Astrocyte (in vitro differentiated cells and primary cell): ENCODE data around the gene PCDHB10. TPM values are rescaled to one million over a fixed set of nuclear protein-coding genes. Genes with fewer than 3 reads are reported as not detected.
"Not testable (repeated sequence)": the region's sequence is repeated elsewhere in the genome, so short reads cannot be mapped to it uniquely, and the experiment has no call there.

Experiments used
- DNase-seq: peaks from one replicate; pipeline ENCODE4 v3.0.0-alpha.2; 2010; ENCODE audit warnings: low read depth
- FAIRE-seq: peaks from 2 replicates; lab custom pipeline; 2011; peaks lifted over from hg19 to GRCh38; lab: Jason Lieb, UNC
- H2AFZ ChIP-seq: 2 replicates; pipeline ENCODE4 v1.6.0; 2012; ENCODE audit warnings: low read depth, low read length, inconsistent platforms
- H3K27ac ChIP-seq: 2 replicates; pipeline ENCODE4 v1.5.1; 2011; ENCODE audit warnings: low read depth, low read length, inconsistent platforms
- H3K27me3 ChIP-seq: 2 replicates; pipeline ENCODE4 v1.6.0; 2011; ENCODE audit warnings: low read length, inconsistent platforms; ENCODE audit not compliant: insufficient read depth
- H3K36me3 ChIP-seq: 2 replicates; pipeline ENCODE4 v1.5.1; 2011; ENCODE audit warnings: low read length, inconsistent platforms; ENCODE audit not compliant: insufficient read depth
- H3K4me1 ChIP-seq: 2 replicates; pipeline ENCODE4 v1.5.1; 2011; ENCODE audit warnings: low read length, inconsistent platforms; ENCODE audit not compliant: insufficient read depth
- H3K4me2 ChIP-seq: 2 replicates; pipeline ENCODE4 v1.6.0; 2012; ENCODE audit warnings: low read length, inconsistent platforms
- H3K4me3 ChIP-seq: 2 replicates; pipeline ENCODE4 v1.5.1; 2011; ENCODE audit warnings: low read depth, mild to moderate bottlenecking, low read length, inconsistent platforms; ENCODE audit not compliant: insufficient read depth
- H3K79me2 ChIP-seq: 2 replicates; pipeline ENCODE4 v1.6.0; 2012; ENCODE audit warnings: mild to moderate bottlenecking, low read length, inconsistent platforms; ENCODE audit not compliant: insufficient read depth
- H3K9ac ChIP-seq: 2 replicates; pipeline ENCODE4 v1.6.0; 2012; ENCODE audit warnings: mild to moderate bottlenecking, low read length, inconsistent platforms
- H3K9me3 ChIP-seq: 2 replicates; pipeline ENCODE4 v1.5.1; 2012; ENCODE audit warnings: low read depth, mild to moderate bottlenecking, low read length, inconsistent platforms; ENCODE audit not compliant: insufficient read depth
- H4K20me1 ChIP-seq: 2 replicates; pipeline ENCODE4 v1.6.0; 2012; ENCODE audit warnings: low read length, inconsistent platforms; ENCODE audit not compliant: insufficient read depth
- H3K27ac Mint-ChIP-seq: one replicate; pipeline ENCODE4 v1.8.0; 2021; ENCODE audit warnings: mild to moderate bottlenecking, mixed read lengths; ENCODE audit not compliant: unreplicated experiment
- H3K27me3 Mint-ChIP-seq: one replicate; pipeline ENCODE4 v1.8.0; 2021; ENCODE audit warnings: low read depth, mixed read lengths; ENCODE audit not compliant: unreplicated experiment
- H3K36me3 Mint-ChIP-seq: one replicate; pipeline ENCODE4 v1.8.0; 2021; ENCODE audit warnings: low read depth, mixed read lengths; ENCODE audit not compliant: unreplicated experiment
- H3K4me1 Mint-ChIP-seq: one replicate; pipeline ENCODE4 v1.8.0; 2021; ENCODE audit warnings: low read depth, mixed read lengths; ENCODE audit not compliant: unreplicated experiment
- H3K4me3 Mint-ChIP-seq: one replicate; pipeline ENCODE4 v1.8.0; 2021; ENCODE audit warnings: mild to moderate bottlenecking, moderate library complexity, mixed read lengths; ENCODE audit not compliant: unreplicated experiment
- H3K9me3 Mint-ChIP-seq: one replicate; pipeline ENCODE4 v1.8.0; 2021; ENCODE audit warnings: mild to moderate bottlenecking, mixed read lengths; ENCODE audit not compliant: unreplicated experiment
- CTCF ChIP-seq: IDR thresholded peaks from 2 replicates; pipeline ENCODE4 v1.5.1; 2011; ENCODE audit warnings: low read depth, mild to moderate bottlenecking, inconsistent platforms, low read length, moderate library complexity; ENCODE audit not compliant: insufficient read depth
- EZH2 ChIP-seq: IDR thresholded peaks from 2 replicates; pipeline ENCODE4 v1.6.1; 2012; ENCODE audit warnings: mild to moderate bottlenecking, low read length, inconsistent platforms; ENCODE audit not compliant: insufficient read depth
- total RNA-seq: library from RNA; stranded (reverse); gene quantifications from 2 replicates; pipeline ENCODE4 v1.2.1, GENCODE V29; 2021

PCDHB10 gene
- total RNA-seq, 1 donor from 2014 or later: 6.4 TPM

- H3K27me3 Mint-ChIP-seq: no peaks in the 10 kb centered on the region
- no peaks in the 10 kb centered on the region for H4K20me1 ChIP-seq
- peaks cover 9% of the 10 kb centered on the region for H3K9me3 ChIP-seq
- no peaks in the 10 kb centered on the region for H3K27me3 ChIP-seq
- no peaks in the 10 kb centered on the region for H3K4me1 Mint-ChIP-seq
- no peaks in the 10 kb centered on the region for H3K36me3 ChIP-seq
- no peak overlapping the region for H3K9ac ChIP-seq
- no peak for TF ChIP-seq EZH2
- no peak for TF ChIP-seq CTCF
- H3K4me1 ChIP-seq: no peaks in the 10 kb centered on the region
- H3K27ac Mint-ChIP-seq: no peak overlapping the region
- DNase-seq (no peak), FAIRE-seq (no peak)
- H3K36me3 Mint-ChIP-seq: peaks cover 13% of the 10 kb centered on the region
- H3K4me2 ChIP-seq: no peak overlapping the region
- peaks cover 35% of the 10 kb centered on the region for H3K9me3 Mint-ChIP-seq
- H3K79me2 ChIP-seq: no peaks in the 10 kb centered on the region
- H2AFZ ChIP-seq: no peak overlapping the region
- H3K4me3 Mint-ChIP-seq: no peak overlapping the region
- H3K4me3 ChIP-seq: no peak overlapping the region
- H3K27ac ChIP-seq: no peak overlapping the region
These were observed 4.2 kb downstream of the PCDHB10 start for GRCh38 chr5:141196363-141196762.

- DNase-seq (no peak), FAIRE-seq (no peak)
- H3K27me3 Mint-ChIP-seq: no peaks in the 10 kb centered on the region
- no peak for TF ChIP-seq EZH2
- no peak for TF ChIP-seq CTCF
- peaks cover 9% of the 10 kb centered on the region for H3K36me3 Mint-ChIP-seq
- H3K4me2 ChIP-seq: no peak within 1 kb of the TSS
- no peak within 1 kb of the TSS for H3K27ac ChIP-seq
- H3K27me3 ChIP-seq: no peaks in the 10 kb centered on the region
- no peak within 1 kb of the TSS for H3K4me3 ChIP-seq
- H3K9ac ChIP-seq: no peak within 1 kb of the TSS
- no peak within 1 kb of the TSS for H3K27ac Mint-ChIP-seq
- no peaks in the 10 kb centered on the region for H4K20me1 ChIP-seq
- H3K4me1 ChIP-seq: no peaks in the 10 kb centered on the region
- H2AFZ ChIP-seq: no peak within 1 kb of the TSS
- peaks cover 25% of the 10 kb centered on the region for H3K9me3 Mint-ChIP-seq
- no peaks in the 10 kb centered on the region for H3K4me1 Mint-ChIP-seq
- no peaks in the 10 kb centered on the region for H3K79me2 ChIP-seq
- no peaks in the 10 kb centered on the region for H3K36me3 ChIP-seq
- no peak within 1 kb of the TSS for H3K4me3 Mint-ChIP-seq
- H3K9me3 ChIP-seq: peaks cover 6% of the 10 kb centered on the region
These were observed 7.4 kb downstream of the PCDHB10 start, which contains the start of gene PCDHB11 for GRCh38 chr5:141199359-141200235. PCDHB11 (plus strand) TSS chr5:141199627; CDS start chr5:141199775, 148 bp downstream.

GRCh38 chr5:141201126-141201525 lies 9.0 kb downstream of the PCDHB10 start:
- not testable (repeated sequence) for H3K4me3 Mint-ChIP-seq

GRCh38 chr5:141201646-141202045 lies 9.5 kb downstream of the PCDHB10 start:
- H3K36me3 Mint-ChIP-seq, FAIRE-seq: not testable (repeated sequence)

More at GRCh38 chr5:141201126-141201525, 9.0 kb downstream of the PCDHB10 start:
- H3K27me3 ChIP-seq, FAIRE-seq, H3K36me3 ChIP-seq, H3K9ac ChIP-seq, H3K79me2 ChIP-seq, H3K27me3 Mint-ChIP-seq, H3K36me3 Mint-ChIP-seq, DNase-seq, H2AFZ ChIP-seq, H3K4me2 ChIP-seq, H3K4me1 Mint-ChIP-seq, H4K20me1 ChIP-seq, H3K4me1 ChIP-seq, H3K9me3 ChIP-seq, H3K4me3 ChIP-seq, H3K27ac Mint-ChIP-seq, H3K27ac ChIP-seq: not testable (repeated sequence)
- peaks cover 24% of the 10 kb centered on the region for H3K9me3 Mint-ChIP-seq

More at GRCh38 chr5:141201646-141202045, 9.5 kb downstream of the PCDHB10 start:
- H3K4me3 Mint-ChIP-seq, H3K27ac Mint-ChIP-seq, H3K79me2 ChIP-seq, H3K36me3 ChIP-seq, H3K27me3 Mint-ChIP-seq, H3K9me3 ChIP-seq, H3K9ac ChIP-seq, H3K4me1 ChIP-seq, H3K4me3 ChIP-seq, H3K4me1 Mint-ChIP-seq, H4K20me1 ChIP-seq, H2AFZ ChIP-seq, H3K4me2 ChIP-seq, H3K27ac ChIP-seq, DNase-seq, H3K27me3 ChIP-seq: not testable (repeated sequence)
- peaks cover 20% of the 10 kb centered on the region for H3K9me3 Mint-ChIP-seq
